HG03565 (cell line): Measurements from ENCODE around the gene TMEM170B.
A peak's percentile ranks its signal among the peaks of the same experiment; 100 is the strongest.

ENCODE experiments used
- ATAC-seq: cut with Tn5 transposase; IDR thresholded peaks from one replicate; pipeline ENCODE4 v1.9.1; 2021; ENCODE audit warnings: mild to moderate bottlenecking, moderate library complexity; ENCODE audit not compliant: unreplicated experiment

TMEM170B gene

GRCh38 chr6:11537229-11538051 lies at the start of gene TMEM170B:
Gene TMEM170B (plus strand): TSS chr6:11537749. CDS start chr6:11538278, 529 bp downstream.
- ATAC-seq, result peak; percentile 93

GRCh38 chr6:11490996-11491395 lies 46.6 kb upstream of the TMEM170B start:
- ATAC-seq, result no peak

GRCh38 chr6:11491596-11492463 lies 45.7 kb upstream of the TMEM170B start:
- ATAC-seq, result no peak

GRCh38 chr6:11492464-11493290 lies 44.9 kb upstream of the TMEM170B start:
- no peak for ATAC-seq

- ATAC-seq, result no peak
Observed at GRCh38 chr6:11493974-11494373, 43.6 kb upstream of the TMEM170B start.

GRCh38 chr6:11494786-11495564 lies 42.6 kb upstream of the TMEM170B start:
- ATAC-seq, result no peak

GRCh38 chr6:11495565-11496145 lies 41.9 kb upstream of the TMEM170B start:
- ATAC-seq, result no peak

GRCh38 chr6:11496152-11497060 lies 41.1 kb upstream of the TMEM170B start:
- peak; percentile 58 for ATAC-seq

- ATAC-seq, result no peak
Observed at GRCh38 chr6:11497107-11497506, 40.4 kb upstream of the TMEM170B start.

GRCh38 chr6:11497881-11498280 lies 39.7 kb upstream of the TMEM170B start:
- no peak for ATAC-seq

- ATAC-seq, result no peak
Observed at GRCh38 chr6:11500008-11500407, 37.5 kb upstream of the TMEM170B start.

GRCh38 chr6:11509471-11509870 lies 28.1 kb upstream of the TMEM170B start:
- no peak for ATAC-seq

- ATAC-seq, result peak; percentile 79
Observed at GRCh38 chr6:11514672-11515071, 22.9 kb upstream of the TMEM170B start.

- no peak for ATAC-seq
Observed at GRCh38 chr6:11515763-11516162, 21.8 kb upstream of the TMEM170B start.

GRCh38 chr6:11522812-11523605 lies 14.5 kb upstream of the TMEM170B start:
- ATAC-seq, result no peak

- ATAC-seq, result no peak
Observed at GRCh38 chr6:11525468-11526155, 11.9 kb upstream of the TMEM170B start.

GRCh38 chr6:11526156-11526505 lies 11.4 kb upstream of the TMEM170B start:
- ATAC-seq, result no peak
